NCI-H774 (cell line): ENCODE data around the gene SLC26A2.
A peak's percentile ranks its signal among the peaks of the same experiment; 100 is the strongest.

Source experiments
- DNase-seq: peaks from one replicate; lab custom pipeline; 2025; lab: John Stamatoyannopoulos, UW

SLC26A2 gene

GRCh38 chr5:149961957-149962409, 1.4 kb downstream of the SLC26A2 start:
- peak; percentile 12 for DNase-seq

DNA sequence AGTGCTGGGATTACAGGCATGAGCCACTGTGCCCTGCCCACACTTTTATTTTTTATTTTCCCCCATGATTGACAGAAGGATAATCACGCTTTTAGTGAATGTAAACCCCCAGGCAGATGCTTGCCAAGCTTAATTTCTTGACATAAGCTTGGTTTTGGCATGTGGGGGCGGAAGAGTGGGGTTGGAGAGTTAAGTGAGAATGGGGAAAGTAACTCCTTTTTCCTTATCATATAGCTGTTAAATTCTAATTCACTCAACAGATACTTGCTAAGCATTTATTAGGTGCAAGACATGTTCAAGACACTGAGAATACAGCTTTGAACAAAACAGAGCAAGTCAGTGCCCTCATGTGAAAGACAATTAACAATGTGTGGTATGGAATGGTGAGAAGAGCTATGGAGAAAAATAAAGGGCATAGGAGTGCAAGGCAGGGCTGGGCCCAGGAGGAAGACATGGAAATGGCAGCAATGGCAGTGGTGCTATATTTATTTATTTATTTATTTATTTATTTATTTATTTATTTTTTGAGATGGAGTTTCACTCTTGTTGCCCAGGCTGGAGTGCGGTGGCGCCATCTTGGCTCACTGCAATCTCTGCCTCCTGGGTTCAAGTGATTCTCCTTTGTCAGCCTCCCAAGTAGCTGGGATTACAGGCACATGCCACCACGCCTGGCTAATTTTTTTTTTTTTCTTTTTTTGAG, 2.2 kb downstream of the SLC26A2 start:
- DNase-seq, result no peak

- DNase-seq, result no peak
These were observed 3.2 kb downstream of the SLC26A2 start for GRCh38 chr5:149963729-149964128.

DNA sequence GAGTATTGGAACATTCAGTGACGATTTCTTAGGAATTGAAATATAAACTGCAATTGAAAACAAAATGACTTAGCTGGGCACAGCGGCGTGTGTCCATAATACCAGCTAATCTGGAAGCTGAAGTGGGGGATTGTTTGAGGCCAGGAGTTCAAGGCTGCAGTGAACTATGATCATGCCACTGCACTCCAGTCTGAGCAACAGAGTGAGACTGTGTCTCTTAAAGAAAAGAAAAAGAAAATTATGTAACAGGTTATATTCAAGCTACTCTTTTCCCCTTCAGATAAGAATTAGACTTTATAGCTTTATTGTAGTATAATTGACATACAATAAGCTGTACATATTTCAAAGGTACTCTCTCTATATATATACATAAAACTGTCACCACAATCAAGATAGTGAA, 6.4 kb downstream of the SLC26A2 start:
- DNase-seq, result no peak

GRCh38 chr5:149969181-149969930, 8.8 kb downstream of the SLC26A2 start:
- DNase-seq, result no peak

GRCh38 chr5:149975409-149975808, 14.9 kb downstream of the SLC26A2 start:
- no peak for DNase-seq

- no peak for DNase-seq
These were observed 19.3 kb downstream of the SLC26A2 start for GRCh38 chr5:149979896-149980295.

GRCh38 chr5:149981206-149981605, 20.6 kb downstream of the SLC26A2 start:
- DNase-seq, result no peak

DNA sequence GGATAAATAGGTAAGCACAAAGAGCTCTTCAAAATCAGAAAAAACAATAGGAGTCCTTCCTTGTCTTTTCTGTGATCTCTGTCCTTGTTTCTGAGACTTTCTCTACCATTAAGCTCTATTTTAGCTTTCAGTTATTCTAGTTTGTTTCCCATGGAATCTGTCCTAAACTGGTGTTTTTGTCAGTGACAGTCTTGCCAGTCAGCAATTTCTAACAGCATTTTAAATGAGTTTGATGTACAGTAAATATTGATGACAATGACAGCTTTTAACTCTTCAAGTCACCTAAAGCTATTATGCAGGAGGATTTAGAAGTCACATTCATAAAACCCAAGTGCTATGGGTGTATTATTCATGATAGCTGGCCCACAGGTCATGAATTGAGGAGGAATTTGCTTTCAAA, 21.9 kb downstream of the SLC26A2 start:
- DNase-seq, result no peak

- no peak for DNase-seq
These were observed 27.6 kb downstream of the SLC26A2 start for GRCh38 chr5:149988126-149988525.

GRCh38 chr5:149990518-149991376, 30.2 kb downstream of the SLC26A2 start:
- peak; percentile 69 for DNase-seq

DNA sequence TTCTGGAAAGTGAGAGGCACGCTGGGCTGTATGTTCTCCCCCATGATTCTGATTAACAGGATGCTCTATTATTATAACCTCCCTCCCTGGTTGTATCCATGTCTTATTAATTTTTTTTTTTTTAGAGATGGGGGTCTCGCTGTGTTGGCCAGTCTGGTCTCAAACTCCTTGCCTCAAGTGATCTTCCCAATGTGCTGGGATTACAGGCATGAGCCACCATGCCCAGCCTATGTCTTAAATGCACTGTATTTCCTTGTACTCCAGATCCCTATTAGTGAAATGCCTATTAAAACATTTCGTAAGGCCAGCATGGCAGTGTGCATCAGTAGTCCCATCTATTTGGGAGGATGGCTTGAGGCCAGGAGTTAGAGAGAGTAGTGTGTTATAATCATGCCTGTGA, 32.9 kb downstream of the SLC26A2 start:
- DNase-seq, result no peak

- DNase-seq, result no peak
These were observed 35.0 kb downstream of the SLC26A2 start for GRCh38 chr5:149995385-149996204.

DNA sequence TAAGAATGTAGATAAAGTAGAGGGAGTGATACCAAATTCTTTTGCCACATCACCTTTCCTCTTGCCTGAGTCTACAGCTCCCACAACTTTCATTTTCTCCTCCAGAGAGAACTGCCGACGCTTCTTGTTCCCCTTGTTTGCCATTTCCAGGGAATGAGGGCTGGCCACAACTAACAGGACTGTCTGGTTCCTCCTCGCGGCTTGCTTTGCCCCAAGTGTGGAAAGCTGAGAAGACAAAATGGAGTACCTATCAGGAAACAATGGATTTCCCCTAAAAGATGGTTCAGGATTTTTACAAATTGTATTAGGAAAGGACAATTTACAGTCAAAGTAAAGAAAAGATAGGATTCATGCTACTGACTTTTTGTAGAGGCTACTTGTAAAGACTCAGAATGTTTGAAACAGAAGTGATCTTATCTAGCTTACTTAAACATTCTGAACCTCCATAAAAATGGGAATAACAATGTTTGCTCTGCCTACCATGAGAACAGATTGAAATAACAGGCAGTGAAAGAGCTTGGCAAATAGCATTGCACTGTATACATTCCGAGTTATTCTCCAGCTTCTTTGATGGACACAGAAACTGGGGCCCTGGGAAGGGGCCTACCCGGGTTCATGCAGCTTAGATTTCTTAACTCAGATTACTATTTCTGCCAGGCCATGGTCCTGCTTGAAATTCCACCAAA, 35.8 kb downstream of the SLC26A2 start:
- no peak for DNase-seq

DNA sequence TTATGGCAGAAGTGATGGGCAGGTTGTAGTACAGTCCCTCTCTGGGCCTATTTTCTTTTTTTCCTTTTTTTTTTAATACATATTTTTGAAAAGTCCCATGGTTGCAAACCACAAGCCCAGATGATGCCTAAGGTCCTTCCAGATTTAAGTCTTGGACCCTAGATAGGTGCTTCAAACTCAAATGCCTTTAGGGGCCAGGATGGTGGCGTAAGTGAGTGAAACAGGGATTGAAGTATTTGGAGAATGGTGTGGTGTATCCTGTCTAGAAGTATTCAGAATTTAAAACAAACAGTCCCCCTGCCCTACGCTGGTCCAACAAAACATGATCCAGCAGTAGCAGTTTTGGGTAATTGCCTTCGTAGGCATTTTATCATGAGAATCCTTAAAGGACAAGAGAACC, 37.7 kb downstream of the SLC26A2 start:
- no peak for DNase-seq

GRCh38 chr5:149999359-149999758, 38.8 kb downstream of the SLC26A2 start:
- no peak for DNase-seq

- DNase-seq, result no peak
These were observed 39.3 kb downstream of the SLC26A2 start for GRCh38 chr5:149999866-150000255.

DNA sequence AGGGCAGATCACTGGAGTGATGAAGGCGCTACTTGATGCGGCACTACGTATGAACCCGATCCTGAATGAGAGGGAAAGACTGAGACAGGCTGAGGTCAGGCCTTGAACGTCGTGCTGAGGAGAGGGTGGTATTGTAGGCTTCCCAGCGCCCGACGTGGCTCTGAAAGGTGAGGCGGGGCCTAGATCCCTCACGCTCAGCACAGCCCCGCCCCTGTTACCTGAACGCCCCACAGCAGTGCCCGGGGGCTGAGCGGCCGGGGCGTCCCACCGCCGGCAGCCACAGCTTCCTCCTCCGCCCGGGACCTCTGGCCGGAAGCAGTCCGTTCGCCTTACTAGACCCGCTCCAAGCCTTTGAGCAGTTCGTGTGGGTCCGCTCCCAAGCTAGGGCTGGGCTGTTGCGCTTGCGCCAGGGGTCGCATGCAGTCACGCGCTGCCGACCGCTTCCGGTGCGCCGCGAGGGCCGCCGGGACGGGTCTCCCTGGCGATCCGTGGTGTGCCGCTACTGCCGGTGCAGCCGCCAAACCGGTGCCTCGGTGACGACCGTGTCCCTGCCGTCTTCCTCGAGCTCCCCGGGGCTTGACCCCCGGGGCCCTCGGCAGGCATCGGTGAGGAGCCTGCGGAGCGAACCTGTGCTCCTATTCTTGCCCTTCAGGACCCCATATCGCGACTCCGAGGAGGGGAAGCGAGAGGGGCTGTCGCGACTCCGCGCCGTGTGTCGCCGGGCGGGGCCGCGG, 39.9 kb downstream of the SLC26A2 start, which contains the start of the genes HMGXB3 and TIGD6:
Gene HMGXB3, plus strand, starts transcription at position 484 of the 734 bp plus-strand sequence. CDS start 4,114 bp downstream, outside the sequence.
Gene TIGD6, minus strand, starts transcription at position 399 of the 734 bp plus-strand sequence. CDS start 4,306 bp downstream, outside the sequence.
- peak; percentile 91 for DNase-seq

DNA sequence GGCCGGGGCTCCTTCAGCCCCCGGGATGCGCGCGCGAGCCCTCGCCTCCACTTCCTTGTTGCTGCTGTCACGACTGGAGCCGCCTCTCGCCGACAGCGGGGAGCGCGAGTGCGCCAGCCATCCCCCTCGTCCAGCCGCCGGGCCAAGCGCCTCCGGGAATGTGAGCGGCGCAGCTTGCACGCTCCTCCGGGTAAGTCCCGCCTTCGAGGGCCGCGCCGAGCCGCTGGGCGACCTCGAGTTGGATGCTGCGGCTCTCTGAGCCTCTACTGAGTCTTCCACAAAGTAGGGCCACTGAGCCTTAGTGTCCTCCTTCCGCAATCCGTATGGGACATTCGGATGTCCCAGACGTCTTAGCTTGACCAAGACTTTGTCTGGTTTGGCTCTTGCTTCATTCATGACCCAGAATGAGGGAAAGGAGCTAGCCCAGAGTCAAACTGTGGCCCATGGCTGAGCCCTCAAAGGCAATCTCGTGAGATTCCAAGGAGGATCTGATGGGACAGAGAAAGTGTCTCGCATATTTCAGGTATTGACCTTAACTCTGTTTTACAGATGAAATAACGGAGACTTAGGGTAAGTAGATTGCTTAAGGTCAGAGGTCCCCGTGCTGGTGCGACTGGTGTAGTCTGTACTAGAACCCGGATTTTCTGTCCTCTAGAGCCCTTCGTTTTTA, 40.6 kb downstream of the SLC26A2 start:
- DNase-seq, result no peak
